ENCODE results near the gene SEPTIN12.

DNA sequence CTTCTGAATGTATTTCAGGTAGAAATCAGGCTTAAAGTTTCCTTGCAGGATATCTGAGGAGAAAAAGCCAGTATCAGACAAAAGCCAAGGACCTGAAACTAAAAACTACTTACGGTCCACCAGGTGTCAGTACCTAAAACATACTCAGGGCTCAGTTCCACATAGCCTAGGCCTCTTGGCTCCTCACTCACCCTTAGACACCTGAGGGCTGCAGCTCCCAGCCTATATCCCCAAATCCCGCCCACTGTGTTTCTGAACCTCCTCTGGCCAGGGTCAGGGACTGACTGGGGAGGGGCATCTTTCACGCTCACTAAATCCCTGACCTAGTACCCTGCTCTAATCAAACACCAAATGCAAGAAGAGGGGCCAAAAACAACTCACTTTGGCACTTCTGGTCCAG lies 23.1 kb upstream of the SEPTIN12 start:
- TF ChIP-seq POLR2A (IDR thresholded peaks at IDR 0.05; ENCODE audit: low read depth, low read length) (no peak), POLR2AphosphoS5 (IDR thresholded peaks at IDR 0.05; ENCODE audit: insufficient read depth, low read depth, low read length) (no peak), EZH2 (IDR thresholded peaks at IDR 0.05; ENCODE audit: borderline replicate concordance, low read depth, low read length, severe bottlenecking) (no peak), FOS (IDR thresholded peaks at IDR 0.05; ENCODE audit: borderline replicate concordance, insufficient read depth, low read length) (no peak), JUN (IDR thresholded peaks at IDR 0.05; ENCODE audit: borderline replicate concordance, insufficient read depth, insufficient read length, low read depth) (no peak), MYC (IDR thresholded peaks at IDR 0.05; ENCODE audit: low read depth, low read length) (no peak), GATA2 (IDR thresholded peaks at IDR 0.05; ENCODE audit: insufficient read depth, insufficient read length, low read depth, low read length) (no peak)
- TF ChIP-seq, protein P1, sequence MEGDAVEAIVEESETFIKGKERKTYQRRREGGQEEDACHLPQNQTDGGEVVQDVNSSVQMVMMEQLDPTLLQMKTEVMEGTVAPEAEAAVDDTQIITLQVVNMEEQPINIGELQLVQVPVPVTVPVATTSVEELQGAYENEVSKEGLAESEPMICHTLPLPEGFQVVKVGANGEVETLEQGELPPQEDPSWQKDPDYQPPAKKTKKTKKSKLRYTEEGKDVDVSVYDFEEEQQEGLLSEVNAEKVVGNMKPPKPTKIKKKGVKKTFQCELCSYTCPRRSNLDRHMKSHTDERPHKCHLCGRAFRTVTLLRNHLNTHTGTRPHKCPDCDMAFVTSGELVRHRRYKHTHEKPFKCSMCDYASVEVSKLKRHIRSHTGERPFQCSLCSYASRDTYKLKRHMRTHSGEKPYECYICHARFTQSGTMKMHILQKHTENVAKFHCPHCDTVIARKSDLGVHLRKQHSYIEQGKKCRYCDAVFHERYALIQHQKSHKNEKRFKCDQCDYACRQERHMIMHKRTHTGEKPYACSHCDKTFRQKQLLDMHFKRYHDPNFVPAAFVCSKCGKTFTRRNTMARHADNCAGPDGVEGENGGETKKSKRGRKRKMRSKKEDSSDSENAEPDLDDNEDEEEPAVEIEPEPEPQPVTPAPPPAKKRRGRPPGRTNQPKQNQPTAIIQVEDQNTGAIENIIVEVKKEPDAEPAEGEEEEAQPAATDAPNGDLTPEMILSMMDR (IDR thresholded peaks at IDR 0.05; ENCODE audit: extremely low read depth in 1 of 2, insufficient read depth in 1 of 2, low read depth in 1 of 2, low read length in 2 of 2) = no peak
- TF ChIP-seq, protein P2, sequence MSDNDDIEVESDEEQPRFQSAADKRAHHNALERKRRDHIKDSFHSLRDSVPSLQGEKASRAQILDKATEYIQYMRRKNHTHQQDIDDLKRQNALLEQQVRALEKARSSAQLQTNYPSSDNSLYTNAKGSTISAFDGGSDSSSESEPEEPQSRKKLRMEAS (IDR thresholded peaks at IDR 0.05; ENCODE audit: insufficient read depth, insufficient read length) = no peak

All from endothelial cell of umbilical vein (primary cell).